BE2C (cell line): ENCODE measurements around the gene FRY.
A peak's percentile ranks its signal among the peaks of the same experiment; 100 is the strongest.

ENCODE experiments used
- DNase-seq: peaks from one replicate; pipeline ENCODE4 v3.0.0-alpha.2; 2020
- H3K27me3 ChIP-seq: fragments of 250-450 bp; sonication (Bioruptor Pico); 2 replicates; pipeline ENCODE4 v1.5.1; 2020; ENCODE audit warnings: mild to moderate bottlenecking
- H3K36me3 ChIP-seq: fragments of 250-450 bp; sonication (Bioruptor Pico); 2 replicates; pipeline ENCODE4 v1.5.1; 2020; ENCODE audit warnings: mild to moderate bottlenecking
- H3K4me1 ChIP-seq: fragments of 250-450 bp; sonication (Bioruptor Pico); 2 replicates; pipeline ENCODE4 v1.5.1; 2020
- H3K4me3 ChIP-seq: 2 replicates; pipeline ENCODE4 v1.5.1; 2011; ENCODE audit warnings: low read depth, low read length
- H3K9me3 ChIP-seq: fragments of 250-450 bp; sonication (Bioruptor Pico); 2 replicates; pipeline ENCODE4 v1.5.1; 2020
- CTCF ChIP-seq: IDR thresholded peaks from 2 replicates; pipeline ENCODE4 v1.5.1; 2012; ENCODE audit warnings: mild to moderate bottlenecking, low read depth, low read length

FRY gene

GRCh38 chr13:32203736-32204135 lies 172.2 kb downstream of the FRY start:
- Histone ChIP-seq H3K4me1 (peaks cover 24% of the 10 kb centered on the region), H3K27me3 (no peaks in the 10 kb centered on the region), H3K9me3 (no peaks in the 10 kb centered on the region), H3K4me3 (no peak overlapping the region), H3K36me3 (peaks cover 8% of the 10 kb centered on the region)
- TF ChIP-seq CTCF, result no peak
- no peak for DNase-seq

- no peaks in the 10 kb centered on the region for H3K27me3 ChIP-seq
- DNase-seq, result peak; percentile 32
- no peak for TF ChIP-seq CTCF
- H3K36me3 ChIP-seq, result peaks cover 12% of the 10 kb centered on the region
- H3K4me3 ChIP-seq, result no peak overlapping the region
- H3K9me3 ChIP-seq, result no peaks in the 10 kb centered on the region
- peaks cover 24% of the 10 kb centered on the region for H3K4me1 ChIP-seq
Measured at GRCh38 chr13:32205431-32206096, 174.0 kb downstream of the FRY start.

- Histone ChIP-seq H3K36me3 (peaks cover 18% of the 10 kb centered on the region), H3K4me1 (peaks cover 24% of the 10 kb centered on the region), H3K4me3 (no peak overlapping the region), H3K27me3 (no peaks in the 10 kb centered on the region), H3K9me3 (no peaks in the 10 kb centered on the region)
- no peak for DNase-seq
- TF ChIP-seq CTCF, result no peak
Measured at GRCh38 chr13:32206097-32206740, 174.6 kb downstream of the FRY start.

DNA sequence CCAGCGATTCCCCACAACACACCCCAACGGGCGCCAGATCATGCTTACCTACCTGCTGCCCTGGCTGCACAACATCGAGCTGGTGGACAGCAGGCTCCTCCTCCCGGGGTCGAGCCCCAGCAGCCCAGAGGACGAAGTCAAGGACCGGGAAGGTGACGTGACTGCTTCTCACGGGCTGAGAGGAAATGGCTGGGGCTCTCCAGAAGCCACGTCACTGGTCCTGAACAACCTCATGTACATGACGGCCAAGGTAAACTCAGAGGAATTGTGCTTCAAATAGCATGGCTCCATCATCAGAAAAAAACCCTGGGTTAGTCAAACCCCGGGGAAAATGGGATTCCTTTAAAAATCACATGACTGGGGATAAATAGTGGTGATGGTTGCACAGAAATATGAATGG lies 177.3 kb downstream of the FRY start:
- H3K4me3 ChIP-seq, result no peak overlapping the region
- no peaks in the 10 kb centered on the region for H3K27me3 ChIP-seq
- H3K9me3 ChIP-seq, result no peaks in the 10 kb centered on the region
- TF ChIP-seq CTCF, result no peak
- peaks cover 34% of the 10 kb centered on the region for H3K36me3 ChIP-seq
- no peak for DNase-seq
- peaks cover 24% of the 10 kb centered on the region for H3K4me1 ChIP-seq

- no peak for TF ChIP-seq CTCF
- H3K27me3 ChIP-seq, result no peaks in the 10 kb centered on the region
- no peak for DNase-seq
Measured at GRCh38 chr13:32209652-32210051, 178.1 kb downstream of the FRY start.

DNA sequence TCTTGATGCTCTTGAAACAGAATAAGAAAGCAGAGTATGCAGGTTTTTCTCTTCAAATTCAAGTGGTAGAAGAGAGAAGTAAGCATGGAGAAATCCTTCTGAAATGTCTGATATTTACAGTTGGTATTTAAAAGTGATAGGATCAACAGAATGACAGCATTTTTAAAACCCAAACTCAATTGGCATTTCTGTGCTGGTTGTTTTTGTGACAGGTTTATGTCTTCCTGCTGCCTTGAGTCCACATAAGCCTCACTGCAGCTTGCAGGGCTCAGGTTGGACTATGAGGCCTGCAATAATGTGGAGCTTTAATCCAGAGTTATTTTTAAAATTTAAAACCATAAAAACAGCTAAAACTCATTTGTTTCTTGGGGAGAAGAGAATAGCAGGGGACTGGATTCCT lies 178.5 kb downstream of the FRY start:
- Histone ChIP-seq H3K4me1 (peaks cover 18% of the 10 kb centered on the region), H3K4me3 (no peak overlapping the region), H3K36me3 (peaks cover 37% of the 10 kb centered on the region), H3K27me3 (no peaks in the 10 kb centered on the region), H3K9me3 (no peaks in the 10 kb centered on the region)
- no peak for DNase-seq
- TF ChIP-seq CTCF, result no peak

More at GRCh38 chr13:32209652-32210051, 178.1 kb downstream of the FRY start:
- Histone ChIP-seq H3K9me3 (no peaks in the 10 kb centered on the region), H3K36me3 (peaks cover 37% of the 10 kb centered on the region), H3K4me3 (no peak overlapping the region), H3K4me1 (peaks cover 21% of the 10 kb centered on the region)
